Stomach (tissue), 4 donors: ENCODE data around the gene ATOH8.

ENCODE experiments used
- CTCF ChIP-seq, 7 experiments: fragments of 450-650 bp in 4 of 7; fragments of 200-600 bp in 3 of 7; sonication (generic) in 3 of 7; IDR thresholded peaks; one replicate each; pipeline ENCODE4 v1.5.1; 2016 to 2019; ENCODE audit warnings: antibody characterized with exemption in 7 of 7, control low read depth in 2 of 7, mild to moderate bottlenecking in 1 of 7
- EP300 ChIP-seq: sonication (generic); formaldehyde crosslinking; IDR thresholded peaks from one replicate; pipeline ENCODE4 v1.6.1; 2017; ENCODE audit warnings: antibody characterized with exemption
- POLR2AphosphoS5 ChIP-seq, 3 donors: sonication (generic); formaldehyde crosslinking; IDR thresholded peaks; one replicate each; pipeline ENCODE4 v1.6.1; 2016; ENCODE audit warnings: antibody characterized with exemption in 3 of 3

- TF ChIP-seq CTCF (IDR thresholded peaks at IDR 0.05) = no peak
- TF ChIP-seq EP300 = no peak
- no peak for TF ChIP-seq POLR2AphosphoS5 (IDR thresholded peaks at IDR 0.05)
Measured at GRCh38 chr2:85814802-85815550, 61.2 kb downstream of the ATOH8 start.
